GM21529 (cell line): ENCODE data around the gene METTL3.
A peak's percentile ranks its signal among the peaks of the same experiment; 100 is the strongest.

Experiments used
- ATAC-seq: cut with Tn5 transposase; IDR thresholded peaks from one replicate; pipeline ENCODE4 v1.9.1; 2021; ENCODE audit not compliant: unreplicated experiment

The METTL3 gene

GRCh38 chr14:21527318-21527679 lies 16.2 kb upstream of the METTL3 start:
- ATAC-seq, result no peak

GRCh38 chr14:21526672-21527317 lies 15.7 kb upstream of the METTL3 start:
- ATAC-seq, result peak; percentile 35

GRCh38 chr14:21525962-21526671 lies 15.0 kb upstream of the METTL3 start, which contains the start of gene SALL2:
SALL2 (minus strand) TSS chr14:21526346; CDS start chr14:21526127, 219 bp downstream.
- peak; percentile 67 for ATAC-seq

GRCh38 chr14:21525571-21525961 lies 14.4 kb upstream of the METTL3 start:
- ATAC-seq, result no peak

- no peak for ATAC-seq
Measured at GRCh38 chr14:21524575-21525490, 13.7 kb upstream of the METTL3 start.

- ATAC-seq, result no peak
Measured at GRCh38 chr14:21523203-21523602, 12.1 kb upstream of the METTL3 start.

- no peak for ATAC-seq
Measured at GRCh38 chr14:21521501-21521900, 10.4 kb upstream of the METTL3 start.

- no peak for ATAC-seq
Measured at GRCh38 chr14:21520767-21521166, 9.6 kb upstream of the METTL3 start.

GRCh38 chr14:21518725-21519124 lies 7.6 kb upstream of the METTL3 start:
- ATAC-seq, result no peak

GRCh38 chr14:21514341-21514740 lies 3.2 kb upstream of the METTL3 start:
- ATAC-seq, result no peak

- no peak for ATAC-seq
Measured at GRCh38 chr14:21509432-21510143, 1.6 kb downstream of the METTL3 start.

GRCh38 chr14:21506557-21506956 lies 4.6 kb downstream of the METTL3 start:
- ATAC-seq, result no peak

- ATAC-seq, result peak; percentile 84
Measured at GRCh38 chr14:21505012-21505553, 6.1 kb downstream of the METTL3 start.

- ATAC-seq, result no peak
Measured at GRCh38 chr14:21503376-21503775, 7.8 kb downstream of the METTL3 start.

- ATAC-seq, result no peak
Measured at GRCh38 chr14:21501568-21501967, 9.6 kb downstream of the METTL3 start.

- ATAC-seq, result no peak
Measured at GRCh38 chr14:21498540-21499526, 12.3 kb downstream of the METTL3 start.

- no peak for ATAC-seq
Measured at GRCh38 chr14:21496453-21496852, 14.7 kb downstream of the METTL3 start.

GRCh38 chr14:21494902-21495762 lies 16.0 kb downstream of the METTL3 start:
- ATAC-seq, result no peak
